ENCODE results near the gene PRKCD.

Gene PRKCD

GRCh38 chr3:53193466-53194209 lies 32.6 kb downstream of the PRKCD start:
- DNase-seq: no peak

- no peak for DNase-seq
These were observed 33.4 kb downstream of the PRKCD start for GRCh38 chr3:53194210-53195065.

GRCh38 chr3:53195066-53195450 lies 34.0 kb downstream of the PRKCD start:
- DNase-seq: no peak

- peak in 1 of 2 donors; percentile 61 for DNase-seq
These were observed 34.9 kb downstream of the PRKCD start for GRCh38 chr3:53195602-53196574.

- peak; percentile 91 to 93 for DNase-seq
These were observed 35.8 kb downstream of the PRKCD start for GRCh38 chr3:53196575-53197407.

GRCh38 chr3:53198256-53198977 lies 37.4 kb downstream of the PRKCD start:
- no peak for DNase-seq

GRCh38 chr3:53198996-53199395 lies 38.0 kb downstream of the PRKCD start:
- DNase-seq: no peak

- no peak for DNase-seq
These were observed 38.8 kb downstream of the PRKCD start for GRCh38 chr3:53199834-53200233.

GRCh38 chr3:53200501-53201498 lies 39.8 kb downstream of the PRKCD start:
- no peak for DNase-seq

GRCh38 chr3:53202331-53203015 lies 41.5 kb downstream of the PRKCD start:
- DNase-seq: no peak

- peak; percentile 57 to 74 for DNase-seq
These were observed 51.0 kb downstream of the PRKCD start for GRCh38 chr3:53211706-53212702.

- no peak for DNase-seq
These were observed 52.3 kb downstream of the PRKCD start for GRCh38 chr3:53213276-53213675.

- no peak for DNase-seq
These were observed 54.8 kb downstream of the PRKCD start for GRCh38 chr3:53215816-53216215.

GRCh38 chr3:53216723-53217122 lies 55.7 kb downstream of the PRKCD start:
- DNase-seq: no peak

- no peak for DNase-seq
These were observed 56.2 kb downstream of the PRKCD start for GRCh38 chr3:53217175-53217574.

- peak; percentile 66 to 79 for DNase-seq
These were observed 57.1 kb downstream of the PRKCD start for GRCh38 chr3:53218131-53218530.

- peak; percentile 79 to 92 for DNase-seq
These were observed 59.0 kb downstream of the PRKCD start for GRCh38 chr3:53219895-53220483.

GRCh38 chr3:53221345-53221744 lies 60.3 kb downstream of the PRKCD start:
- no peak for DNase-seq

Data from inflammatory macrophage treated with lipopolysaccharide for 1 hour (primary cell).